ACC112 (cell line): ENCODE data around the gene NT5C3B.
A peak's percentile ranks its signal among the peaks of the same experiment; 100 is the strongest.
"Not testable (repeated sequence)": the region's sequence is repeated elsewhere in the genome, so short reads cannot be mapped to it uniquely, and the experiment has no call there.

Experiments used
- H2AFZ ChIP-seq: fragments of 200-600 bp; sonication (generic); one replicate; pipeline ENCODE4 v1.6.0; 2017; ENCODE audit warnings: antibody characterized with exemption, low read length; ENCODE audit not compliant: unreplicated experiment
- H3K27ac ChIP-seq: fragments of 200-600 bp; sonication (generic); 2 replicates; pipeline ENCODE4 v1.5.1; 2014; ENCODE audit warnings: low read depth, mild to moderate bottlenecking, antibody characterized with exemption, low read length, moderate library complexity
- H3K27me3 ChIP-seq: fragments of 200-600 bp; sonication (generic); 2 replicates; pipeline ENCODE4 v1.6.1; 2014; ENCODE audit warnings: mild to moderate bottlenecking, antibody characterized with exemption, low read length, moderate library complexity, mixed read lengths; ENCODE audit not compliant: insufficient read depth
- H3K36me3 ChIP-seq: fragments of 200-600 bp; sonication (generic); 2 replicates; pipeline ENCODE4 v1.6.1; 2016; ENCODE audit warnings: mild to moderate bottlenecking, antibody characterized with exemption, low read length, moderate library complexity, mixed read lengths; ENCODE audit not compliant: insufficient read depth
- H3K4me1 ChIP-seq: fragments of 200-600 bp; sonication (generic); one replicate; pipeline ENCODE4 v1.6.1; 2016; ENCODE audit warnings: low read length, mixed read lengths; ENCODE audit not compliant: insufficient read depth, unreplicated experiment, control insufficient read depth
- H3K4me3 ChIP-seq: fragments of 200-600 bp; sonication (generic); 2 replicates; pipeline ENCODE4 v1.5.1; 2014; ENCODE audit warnings: mild to moderate bottlenecking, low read depth, low read length
- H3K79me2 ChIP-seq: fragments of 200-600 bp; sonication (generic); one replicate; pipeline ENCODE4 v1.6.0; 2016; ENCODE audit warnings: low read length; ENCODE audit not compliant: control insufficient read depth, unreplicated experiment, insufficient read depth

The NT5C3B gene

DNA sequence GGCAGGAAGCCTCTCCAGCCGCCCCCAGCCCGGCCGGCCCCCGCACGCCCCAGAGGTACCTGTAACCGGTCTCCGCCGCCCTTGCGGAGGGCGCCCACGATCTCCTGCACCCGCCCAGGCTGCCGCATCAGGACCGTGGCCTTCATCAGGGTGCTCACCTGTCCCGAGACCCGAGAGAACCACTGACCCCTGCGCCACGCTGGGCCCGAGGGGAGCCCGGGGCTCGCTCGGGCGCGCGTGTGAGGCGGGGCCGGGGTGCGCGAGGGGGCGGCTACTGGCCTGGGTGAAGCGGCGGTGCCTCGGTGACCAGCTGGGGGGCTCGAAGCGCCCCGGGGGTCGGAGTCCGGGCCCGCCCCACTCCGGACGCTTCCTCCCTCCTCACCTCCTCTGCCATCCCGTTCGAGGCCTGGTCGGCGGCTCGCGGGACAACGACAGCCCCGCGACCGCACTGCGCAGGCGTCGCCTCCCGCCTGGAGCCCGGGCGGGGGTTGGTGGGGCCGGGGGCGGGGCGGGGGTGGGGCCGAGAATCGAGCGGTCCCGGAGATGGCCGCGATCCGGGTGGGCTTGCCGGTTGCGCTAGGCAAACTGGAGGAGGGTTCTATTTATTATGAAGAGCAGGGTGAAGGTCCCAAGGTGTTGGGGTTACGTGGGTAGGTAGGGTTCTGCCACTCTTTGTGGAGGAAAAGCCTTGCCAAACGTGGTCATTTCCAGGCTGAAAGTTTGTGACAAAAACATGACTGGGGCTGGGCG, at the start of gene NT5C3B:
TSS of gene NT5C3B (minus strand) at position 433 of the 750 bp plus-strand sequence. CDS start at position 394, 39 bp downstream.
- no peaks in the 10 kb centered on the region for H3K27me3 ChIP-seq
- no peaks in the 10 kb centered on the region for H3K36me3 ChIP-seq
- no peaks in the 10 kb centered on the region for H3K4me1 ChIP-seq
- no peak within 1 kb of the TSS for H3K27ac ChIP-seq
- peak within 1 kb of the TSS; percentile 85 for H2AFZ ChIP-seq
- no peaks in the 10 kb centered on the region for H3K79me2 ChIP-seq
- H3K4me3 ChIP-seq = peak within 1 kb of the TSS; percentile 91

DNA sequence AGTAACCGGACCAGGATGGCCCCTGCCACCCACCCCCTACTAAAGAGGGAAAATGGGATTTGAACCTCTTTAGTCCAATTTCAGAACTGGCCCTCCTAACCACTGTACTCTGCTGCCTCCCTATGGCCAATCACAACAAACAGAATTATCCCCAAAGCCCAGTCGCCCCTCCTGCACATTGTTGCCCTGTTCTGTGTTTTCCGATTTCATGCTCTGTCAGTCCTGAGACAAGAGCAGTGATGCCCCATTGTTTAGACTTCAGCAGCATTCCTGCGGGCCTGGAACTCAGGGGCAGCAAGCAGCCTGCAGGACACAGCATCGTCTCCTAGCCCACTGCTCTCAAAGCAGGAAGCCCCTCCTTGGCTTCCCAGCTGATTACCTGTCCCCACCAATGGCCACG, 49.7 kb upstream of the NT5C3B start:
- Histone ChIP-seq H3K36me3 (peaks cover 46% of the 10 kb centered on the region), H2AFZ (no peak overlapping the region), H3K27me3 (no peaks in the 10 kb centered on the region), H3K79me2 (peaks cover 14% of the 10 kb centered on the region), H3K4me3 (no peak overlapping the region), H3K27ac (no peak overlapping the region), H3K4me1 (no peaks in the 10 kb centered on the region)

DNA sequence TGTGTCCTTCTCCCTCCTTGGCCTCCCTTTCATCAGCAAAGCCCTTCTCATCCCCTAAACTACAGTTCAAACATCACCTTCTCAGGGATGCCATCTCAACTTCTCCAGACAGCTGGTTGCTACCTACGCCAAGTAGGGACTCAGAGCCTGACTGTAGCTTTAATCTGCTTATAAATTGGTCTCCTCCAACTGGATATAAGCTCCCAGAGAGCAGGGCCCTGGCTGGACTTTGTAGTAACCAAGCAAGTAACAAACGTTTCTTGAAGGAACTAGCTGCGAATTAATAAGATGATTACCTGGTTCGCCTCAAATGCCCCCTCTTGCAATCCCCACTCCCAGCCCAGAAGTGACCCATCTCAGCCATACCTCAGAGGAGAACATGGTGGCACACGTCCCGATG, 46.7 kb upstream of the NT5C3B start:
- Histone ChIP-seq H3K27ac (no peak overlapping the region), H3K79me2 (peaks cover 18% of the 10 kb centered on the region), H2AFZ (no peak overlapping the region), H3K4me3 (no peak overlapping the region), H3K4me1 (no peaks in the 10 kb centered on the region), H3K36me3 (peaks cover 47% of the 10 kb centered on the region), H3K27me3 (no peaks in the 10 kb centered on the region)

DNA sequence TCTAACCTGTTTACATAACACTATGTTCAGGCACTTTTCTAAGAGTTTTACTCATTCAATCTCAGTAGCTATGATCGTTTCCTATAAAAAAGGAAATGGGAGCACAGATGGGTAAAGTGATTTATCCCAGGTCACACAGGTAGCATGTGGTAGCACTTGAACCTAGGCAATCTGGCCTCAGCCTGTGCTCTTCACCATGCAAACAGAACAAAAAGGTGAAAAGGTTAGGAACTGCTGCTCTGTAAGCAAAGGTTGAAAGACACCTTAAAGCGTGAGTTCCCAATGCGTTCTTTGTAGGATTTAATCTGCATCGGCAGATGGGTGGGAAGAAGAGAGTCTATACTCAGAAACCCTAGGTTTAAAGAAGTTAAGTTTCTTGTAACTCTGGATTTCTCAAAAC, 44.1 kb upstream of the NT5C3B start:
- Histone ChIP-seq H3K27ac (no peak overlapping the region), H3K4me3 (no peak overlapping the region), H3K36me3 (peaks cover 26% of the 10 kb centered on the region), H3K79me2 (peaks cover 4% of the 10 kb centered on the region), H2AFZ (no peak overlapping the region), H3K27me3 (no peaks in the 10 kb centered on the region), H3K4me1 (no peaks in the 10 kb centered on the region)

DNA sequence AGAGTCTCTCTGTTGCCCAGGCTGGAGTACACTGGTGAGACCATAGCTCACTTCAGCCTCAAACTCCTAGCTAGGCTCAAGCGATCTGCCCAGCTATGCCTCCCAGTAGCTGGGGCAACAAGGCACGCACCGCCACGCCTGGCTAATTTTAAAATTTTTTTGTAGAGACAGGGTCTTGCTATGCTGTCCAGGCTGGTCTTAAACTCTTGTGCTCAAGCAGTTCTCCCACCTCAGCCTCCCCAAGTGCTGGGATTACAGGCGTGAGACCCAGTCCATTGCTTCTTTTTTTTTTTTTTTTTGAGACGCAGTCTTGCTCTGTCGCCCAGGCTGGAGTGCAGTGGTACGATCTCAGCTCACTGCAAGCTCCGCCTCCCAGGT, 38.2 kb upstream of the NT5C3B start:
- H3K4me3 ChIP-seq, H3K79me2 ChIP-seq, H3K27ac ChIP-seq, H3K27me3 ChIP-seq, H3K4me1 ChIP-seq, H2AFZ ChIP-seq: not testable (repeated sequence)
- H3K36me3 ChIP-seq = peaks cover 18% of the 10 kb centered on the region

DNA sequence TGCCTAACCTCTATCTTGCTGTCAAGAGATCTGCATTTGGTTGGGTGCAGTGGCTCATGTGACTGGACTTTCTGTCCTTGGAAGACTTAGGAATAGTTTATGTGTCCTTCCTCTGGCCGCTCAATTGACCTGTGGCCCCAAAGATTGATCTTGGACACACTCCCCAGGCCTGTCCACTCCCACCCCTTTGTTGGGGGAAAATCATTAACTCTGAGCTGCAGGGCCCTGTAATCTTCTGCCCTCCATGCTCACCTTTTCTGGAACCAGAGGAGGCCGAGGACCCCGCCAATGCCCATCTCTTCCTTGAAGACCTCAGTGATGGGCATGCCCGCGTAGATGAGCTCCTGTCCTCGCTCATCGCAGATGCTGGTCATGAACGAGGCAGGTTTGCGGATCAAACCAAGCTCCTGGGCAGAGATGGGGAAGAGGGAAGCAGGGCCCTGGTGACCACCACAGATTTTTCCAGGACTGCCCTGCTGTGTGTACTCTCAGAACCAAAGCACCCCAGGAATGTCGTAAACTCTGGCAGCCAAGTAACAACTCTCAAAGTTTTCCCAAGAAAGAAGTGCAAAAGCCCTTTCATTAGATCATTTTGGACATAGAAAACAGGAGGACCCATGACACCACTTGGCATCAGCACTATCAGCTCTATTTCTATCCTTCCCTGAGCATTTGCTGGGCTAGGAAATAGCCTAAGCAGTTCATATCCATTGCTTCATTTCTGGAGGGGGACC, 37.7 kb upstream of the NT5C3B start:
- Histone ChIP-seq H3K4me1 (no peaks in the 10 kb centered on the region), H3K79me2 (no peaks in the 10 kb centered on the region), H3K27ac (no peak overlapping the region), H3K4me3 (no peak overlapping the region), H3K36me3 (peaks cover 19% of the 10 kb centered on the region), H3K27me3 (no peaks in the 10 kb centered on the region), H2AFZ (no peak overlapping the region)

DNA sequence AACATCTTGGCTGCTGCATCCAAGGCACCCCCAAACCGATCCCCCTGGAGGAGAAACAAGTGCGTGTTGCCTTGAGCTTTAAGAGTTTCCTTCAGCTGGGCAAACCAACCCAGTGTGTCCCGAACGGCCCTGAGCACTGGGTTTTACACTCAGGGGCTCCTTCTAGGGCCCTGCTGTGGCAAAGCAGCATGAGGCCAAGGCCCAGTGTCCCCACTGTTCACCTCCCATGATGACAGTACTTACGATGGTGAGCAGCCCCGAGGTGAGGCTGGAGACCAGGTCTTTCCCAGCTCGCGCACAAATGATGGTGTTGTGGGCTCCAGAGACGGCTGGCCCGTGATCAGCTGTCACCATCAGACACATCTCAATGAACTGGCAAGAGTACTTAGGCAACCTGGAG, 35.8 kb upstream of the NT5C3B start:
- no peak overlapping the region for H3K27ac ChIP-seq
- H3K4me3 ChIP-seq = no peak overlapping the region
- peaks cover 23% of the 10 kb centered on the region for H3K36me3 ChIP-seq
- H3K4me1 ChIP-seq = no peaks in the 10 kb centered on the region
- no peaks in the 10 kb centered on the region for H3K79me2 ChIP-seq
- no peak overlapping the region for H2AFZ ChIP-seq
- H3K27me3 ChIP-seq = no peaks in the 10 kb centered on the region

DNA sequence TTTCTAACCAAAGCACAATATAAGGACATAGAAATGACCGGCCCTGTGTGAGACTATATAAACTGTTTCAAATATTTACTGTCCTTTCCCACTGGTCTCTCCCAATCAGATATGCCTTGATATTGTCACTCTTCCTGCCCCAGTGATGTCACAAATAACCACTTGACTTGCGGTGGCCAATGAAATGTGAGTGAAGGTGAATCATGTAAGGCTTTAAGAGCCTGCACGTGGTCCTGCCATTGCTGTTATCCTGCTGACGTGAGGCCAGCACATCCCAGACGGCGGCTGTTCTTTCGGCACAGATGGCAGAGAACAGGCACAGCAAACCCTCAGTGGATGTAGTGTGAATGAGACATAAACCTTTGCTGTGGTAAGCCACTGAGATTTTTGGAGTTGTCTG, 34.6 kb upstream of the NT5C3B start:
- H3K4me1 ChIP-seq = no peaks in the 10 kb centered on the region
- H3K27me3 ChIP-seq = no peaks in the 10 kb centered on the region
- H3K4me3 ChIP-seq = no peak overlapping the region
- H3K79me2 ChIP-seq = no peaks in the 10 kb centered on the region
- no peak overlapping the region for H3K27ac ChIP-seq
- H3K36me3 ChIP-seq = peaks cover 25% of the 10 kb centered on the region
- H2AFZ ChIP-seq = no peak overlapping the region

DNA sequence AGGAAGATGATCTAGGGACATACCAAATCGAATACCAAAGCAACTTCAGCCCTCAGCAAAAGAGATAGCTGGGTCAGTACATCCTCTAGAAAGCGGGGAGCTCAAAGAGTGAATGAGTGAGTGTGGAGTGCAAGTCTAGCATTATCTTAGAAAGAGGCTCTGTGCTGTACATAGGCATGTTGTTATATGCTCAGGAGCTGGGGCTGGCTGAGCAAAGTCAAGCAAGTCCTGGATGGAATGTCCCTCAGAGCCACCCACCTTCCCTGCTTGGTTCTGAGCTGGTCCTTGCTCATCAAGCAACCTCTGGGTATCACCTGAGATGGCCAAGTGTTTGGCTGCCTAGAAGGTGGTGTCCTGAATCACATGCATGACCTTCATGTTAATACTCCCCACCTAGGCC, 34.1 kb upstream of the NT5C3B start:
- Histone ChIP-seq H3K4me3 (no peak overlapping the region), H3K27ac (no peak overlapping the region), H3K27me3 (no peaks in the 10 kb centered on the region), H3K36me3 (peaks cover 25% of the 10 kb centered on the region), H3K4me1 (no peaks in the 10 kb centered on the region), H2AFZ (no peak overlapping the region), H3K79me2 (no peaks in the 10 kb centered on the region)

DNA sequence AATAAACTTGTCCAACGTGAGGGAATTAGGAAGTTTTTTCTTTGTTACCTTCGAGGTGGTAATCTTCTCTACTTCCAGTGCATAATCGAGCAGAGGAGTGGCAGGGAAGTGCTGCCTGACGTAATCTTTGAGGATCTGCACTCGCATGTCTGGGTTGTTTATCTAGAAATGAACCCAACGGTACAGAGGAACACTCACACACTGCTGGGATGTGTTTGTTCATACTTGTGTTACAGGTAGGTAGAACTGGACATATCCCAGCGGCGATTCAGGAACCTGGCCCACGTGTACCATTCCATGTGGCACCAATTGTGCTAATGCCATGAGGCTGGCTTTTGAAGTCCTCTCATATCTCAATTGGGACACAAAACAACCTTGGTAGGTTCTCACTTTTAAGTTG, 33.4 kb upstream of the NT5C3B start:
- H3K79me2 ChIP-seq = peaks cover 4% of the 10 kb centered on the region
- no peak overlapping the region for H3K4me3 ChIP-seq
- H3K36me3 ChIP-seq = peaks cover 25% of the 10 kb centered on the region
- no peak overlapping the region for H3K27ac ChIP-seq
- no peaks in the 10 kb centered on the region for H3K4me1 ChIP-seq
- no peak overlapping the region for H2AFZ ChIP-seq
- H3K27me3 ChIP-seq = no peaks in the 10 kb centered on the region

DNA sequence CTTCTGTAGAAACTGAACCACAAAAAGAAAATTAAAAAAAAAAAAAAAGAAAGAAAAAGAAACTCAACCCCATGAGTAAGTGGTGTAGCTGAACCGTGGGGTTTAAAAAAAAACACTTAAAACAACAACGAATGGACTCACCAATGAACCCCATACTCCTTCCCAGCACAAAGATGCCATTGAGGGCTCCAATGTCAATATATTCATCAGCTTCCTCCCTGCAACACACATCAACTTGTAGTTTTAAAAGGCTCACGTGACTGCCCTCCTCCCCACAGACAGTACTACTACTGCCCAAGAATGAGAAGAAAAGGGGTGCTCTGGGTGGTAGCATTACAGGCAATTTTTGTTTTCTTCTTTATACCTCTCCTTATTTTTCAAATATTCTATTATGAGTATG, 32.5 kb upstream of the NT5C3B start:
- peaks cover 13% of the 10 kb centered on the region for H3K79me2 ChIP-seq
- no peak overlapping the region for H3K27ac ChIP-seq
- H3K36me3 ChIP-seq = peaks cover 25% of the 10 kb centered on the region
- no peak overlapping the region for H3K4me3 ChIP-seq
- H2AFZ ChIP-seq = no peak overlapping the region
- H3K4me1 ChIP-seq = peaks cover 3% of the 10 kb centered on the region
- H3K27me3 ChIP-seq = no peaks in the 10 kb centered on the region
